ENCODE data around the gene CDH13. TPM values are rescaled to one million over a fixed set of nuclear protein-coding genes. Genes with fewer than 3 reads are reported as not detected.
"Not testable (repeated sequence)": the region's sequence is repeated elsewhere in the genome, so short reads cannot be mapped to it uniquely, and the experiment has no call there.

CDH13 gene
- total RNA-seq, 2 experiments from 2014 or later: not detected

GRCh38 chr16:82900559-82900958, 273.8 kb downstream of the CDH13 start:
- intact Hi-C loops (cut with DNase I, micrococcal nuclease): no loop called here
- H3K27me3 Mint-ChIP-seq: no peaks in the 10 kb centered on the region
- no peaks in the 10 kb centered on the region for H3K36me3 Mint-ChIP-seq (ENCODE audit: low read depth)
- H3K4me1 Mint-ChIP-seq: no peaks in the 10 kb centered on the region
- DNase-seq: no peak
- POLR2A ChIA-PET: no interaction called here
- CTCF ChIA-PET: no interaction called here
- no peak for ATAC-seq
- H3K9me3 Mint-ChIP-seq (ENCODE audit: low read depth): no peaks in the 10 kb centered on the region
- H3K4me3 Mint-ChIP-seq: no peak overlapping the region
- H3K27ac Mint-ChIP-seq: no peak overlapping the region

- intact Hi-C loops (cut with DNase I, micrococcal nuclease): no loop called here
- Mint-ChIP-seq H3K27me3 (peaks cover under 1% of the 10 kb centered on the region), H3K4me3 (no peak overlapping the region), H3K27ac (no peak overlapping the region), H3K36me3 (ENCODE audit: low read depth) (no peaks in the 10 kb centered on the region), H3K9me3 (ENCODE audit: low read depth) (no peaks in the 10 kb centered on the region), H3K4me1 (no peaks in the 10 kb centered on the region)
- ChIA-PET POLR2A (no interaction called here), CTCF (no interaction called here)
- DNase-seq (no peak), ATAC-seq (no peak)
Measured at GRCh38 chr16:82911925-82912324, 285.2 kb downstream of the CDH13 start.

DNA sequence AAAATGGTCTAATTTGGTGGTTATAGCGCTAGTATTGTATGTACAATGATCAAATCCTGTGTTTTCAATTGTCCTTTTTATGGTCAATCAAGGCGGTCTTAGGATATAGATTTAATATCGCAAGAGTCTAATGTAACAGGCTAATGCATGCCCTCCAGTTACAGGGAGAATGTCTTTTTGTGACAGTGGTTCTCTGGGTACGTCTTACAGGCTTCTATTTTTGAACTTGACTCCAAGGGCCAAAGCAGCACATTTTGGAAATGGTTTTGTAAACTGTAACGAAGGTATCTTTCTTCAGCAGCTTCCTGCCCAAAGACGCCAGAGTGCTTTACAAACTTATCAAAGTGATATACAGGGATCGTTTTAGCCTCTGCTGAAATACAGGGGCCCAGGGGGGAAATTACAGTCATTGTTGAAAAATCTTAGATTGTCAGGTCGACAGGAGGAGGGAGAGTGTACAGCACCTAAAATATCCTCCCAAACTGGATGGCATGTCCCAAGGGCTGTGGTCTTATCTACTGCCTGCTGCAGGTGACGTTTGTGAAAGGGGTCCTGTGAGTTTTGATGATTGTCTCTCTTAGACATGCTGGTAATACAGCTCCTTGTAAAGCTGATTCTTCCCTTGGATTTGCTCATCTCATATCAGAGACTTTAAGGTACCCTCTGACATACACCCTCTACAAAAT, 288.5 kb downstream of the CDH13 start:
- intact Hi-C loops (cut with DNase I, micrococcal nuclease): no loop called here
- ChIA-PET POLR2A (no interaction called here), CTCF (no interaction called here)
- DNase-seq: no peak
- Mint-ChIP-seq H3K27ac (no peak overlapping the region), H3K27me3 (peaks cover 5% of the 10 kb centered on the region), H3K9me3 (ENCODE audit: low read depth) (no peaks in the 10 kb centered on the region), H3K36me3 (ENCODE audit: low read depth) (no peaks in the 10 kb centered on the region), H3K4me1 (no peaks in the 10 kb centered on the region), H3K4me3 (no peak overlapping the region)
- no peak for ATAC-seq

- no peaks in the 10 kb centered on the region for H3K9me3 Mint-ChIP-seq (ENCODE audit: low read depth)
- intact Hi-C loops (cut with DNase I, micrococcal nuclease): no loop called here
- ChIA-PET CTCF (no interaction called here), POLR2A (no interaction called here)
- no peak overlapping the region for H3K27ac Mint-ChIP-seq
- peaks cover 5% of the 10 kb centered on the region for H3K27me3 Mint-ChIP-seq
- DNase-seq: no peak
- H3K4me1 Mint-ChIP-seq: no peaks in the 10 kb centered on the region
- no peaks in the 10 kb centered on the region for H3K36me3 Mint-ChIP-seq (ENCODE audit: low read depth)
- ATAC-seq: no peak
- H3K4me3 Mint-ChIP-seq: no peak overlapping the region
Measured at GRCh38 chr16:82917886-82918595, 291.3 kb downstream of the CDH13 start.

- ATAC-seq (no peak), DNase-seq (peak; percentile 4)
- no peaks in the 10 kb centered on the region for H3K36me3 Mint-ChIP-seq (ENCODE audit: low read depth)
- POLR2A ChIA-PET: no interaction called here
- no peak overlapping the region for H3K27ac Mint-ChIP-seq
- CTCF ChIA-PET: interaction anchor here (0.6 kb wide), 1 partner anchor 126 kb away, joined by 3 read pairs; no protein-coding TSS in a partner anchor
- H3K4me3 Mint-ChIP-seq: no peak overlapping the region
- peaks cover 3% of the 10 kb centered on the region for H3K4me1 Mint-ChIP-seq
- no peaks in the 10 kb centered on the region for H3K9me3 Mint-ChIP-seq (ENCODE audit: low read depth)
- peaks cover 3% of the 10 kb centered on the region for H3K27me3 Mint-ChIP-seq
- intact Hi-C loops (cut with DNase I, micrococcal nuclease): no loop called here
Measured at GRCh38 chr16:82924075-82924854, 297.5 kb downstream of the CDH13 start.

DNA sequence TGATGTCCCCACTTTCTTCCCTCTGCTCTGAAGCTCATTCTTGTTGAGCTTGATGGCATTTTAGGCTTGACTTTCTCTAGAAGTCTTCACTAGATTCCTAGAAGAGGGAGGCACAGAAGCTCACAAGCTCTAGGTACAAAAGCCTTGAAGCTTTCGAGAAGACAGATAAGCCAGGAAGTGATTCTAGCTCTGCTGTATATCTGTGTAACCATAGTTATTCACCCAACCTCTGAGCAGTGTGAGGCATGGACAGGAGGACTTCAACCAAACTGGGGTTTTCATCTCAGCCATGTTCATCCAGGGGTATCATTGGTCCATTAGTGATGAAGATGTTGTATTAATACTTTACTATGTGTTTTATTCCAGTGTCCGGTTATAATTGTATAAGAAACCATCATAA, 299.7 kb downstream of the CDH13 start:
- no peaks in the 10 kb centered on the region for H3K9me3 Mint-ChIP-seq (ENCODE audit: low read depth)
- CTCF ChIA-PET: interaction anchor here (0.6 kb wide), 1 partner anchor 286 kb away, joined by 3 read pairs; no protein-coding TSS in a partner anchor
- POLR2A ChIA-PET: no interaction called here
- no peak for ATAC-seq
- H3K27ac Mint-ChIP-seq: no peak overlapping the region
- peaks cover 3% of the 10 kb centered on the region for H3K4me1 Mint-ChIP-seq
- no peaks in the 10 kb centered on the region for H3K36me3 Mint-ChIP-seq (ENCODE audit: low read depth)
- intact Hi-C loops (cut with DNase I, micrococcal nuclease): no loop called here
- no peak for DNase-seq
- H3K27me3 Mint-ChIP-seq: peaks cover 3% of the 10 kb centered on the region
- H3K4me3 Mint-ChIP-seq: no peak overlapping the region

- H3K4me1 Mint-ChIP-seq; H3K36me3 Mint-ChIP-seq (ENCODE audit: low read depth); H3K9me3 Mint-ChIP-seq (ENCODE audit: low read depth); CTCF ChIA-PET; H3K27ac Mint-ChIP-seq; POLR2A ChIA-PET; ATAC-seq; H3K27me3 Mint-ChIP-seq; H3K4me3 Mint-ChIP-seq; DNase-seq; intact Hi-C loops (cut with DNase I, micrococcal nuclease): not testable (repeated sequence)
Measured at GRCh38 chr16:82933933-82934332, 307.2 kb downstream of the CDH13 start.

DNA sequence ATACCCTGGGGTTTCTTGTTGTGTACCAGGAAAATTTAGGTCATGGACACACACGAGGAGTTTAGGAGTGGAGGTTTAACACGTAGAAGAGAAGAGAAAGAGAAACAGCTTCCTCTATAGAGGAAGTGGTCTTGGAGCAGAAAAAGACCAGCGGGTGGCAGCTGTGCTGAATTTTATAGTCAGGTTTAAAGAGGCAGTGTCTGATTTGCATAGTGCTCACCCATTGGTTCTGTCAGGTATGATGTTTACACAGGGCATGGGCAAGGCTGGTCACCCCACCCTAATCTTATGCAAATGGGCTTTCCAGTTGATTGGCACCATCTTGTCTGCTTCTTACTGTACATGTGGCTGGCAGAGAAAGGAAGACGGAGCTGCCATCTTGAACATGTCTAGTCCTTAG, 309.0 kb downstream of the CDH13 start:
- CTCF ChIA-PET: no interaction called here

GRCh38 chr16:82936941-82937551, 310.3 kb downstream of the CDH13 start:
- POLR2A ChIA-PET: no interaction called here
- Mint-ChIP-seq H3K27ac (no peak overlapping the region), H3K9me3 (ENCODE audit: low read depth) (peaks cover 7% of the 10 kb centered on the region), H3K4me1 (no peaks in the 10 kb centered on the region), H3K4me3 (no peak overlapping the region), H3K36me3 (ENCODE audit: low read depth) (no peaks in the 10 kb centered on the region), H3K27me3 (no peaks in the 10 kb centered on the region)
- intact Hi-C loops (cut with DNase I, micrococcal nuclease): loop anchor here in 1 of 2 experiments (5.0 kb wide), 1 partner anchor 50 kb away; no protein-coding TSS in a partner anchor
- ATAC-seq: no peak
- CTCF ChIA-PET: no interaction called here
- no peak for DNase-seq

More for the DNA sequence above, 309.0 kb downstream of the CDH13 start:
- H3K4me3 Mint-ChIP-seq: no peak overlapping the region
- POLR2A ChIA-PET: no interaction called here
- intact Hi-C loops (cut with DNase I, micrococcal nuclease): loop anchor here in 1 of 2 experiments (5.0 kb wide), 1 partner anchor 52 kb away; no protein-coding TSS in a partner anchor
- no peaks in the 10 kb centered on the region for H3K4me1 Mint-ChIP-seq
- DNase-seq: no peak
- no peak for ATAC-seq
- peaks cover 7% of the 10 kb centered on the region for H3K9me3 Mint-ChIP-seq (ENCODE audit: low read depth)
- no peak overlapping the region for H3K27ac Mint-ChIP-seq
- no peaks in the 10 kb centered on the region for H3K27me3 Mint-ChIP-seq
- H3K36me3 Mint-ChIP-seq (ENCODE audit: low read depth): no peaks in the 10 kb centered on the region

- intact Hi-C loops (cut with DNase I, micrococcal nuclease): loop anchor here in 1 of 2 experiments (5.0 kb wide), 1 partner anchor 49 kb away; no protein-coding TSS in a partner anchor
- POLR2A ChIA-PET: no interaction called here
Measured at GRCh38 chr16:82937926-82938520, 311.3 kb downstream of the CDH13 start.

DNA sequence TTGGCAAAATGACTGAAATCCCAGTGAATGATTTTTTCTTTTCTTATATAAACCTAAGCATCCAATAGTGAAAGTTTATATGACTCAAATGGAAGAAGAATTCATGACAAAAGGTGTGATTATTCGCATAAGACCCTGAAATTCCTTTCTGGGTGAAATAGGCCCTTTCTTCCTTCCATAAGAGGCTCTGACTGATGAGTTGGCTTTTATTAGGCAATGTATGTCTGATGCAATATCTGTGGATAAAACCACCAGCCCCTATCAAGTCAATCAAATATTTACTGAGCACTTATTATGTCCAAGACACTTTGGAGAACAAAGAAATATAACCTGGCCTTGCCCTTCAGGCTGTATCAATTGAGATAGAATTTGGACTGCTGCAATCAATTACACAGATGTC, 316.6 kb downstream of the CDH13 start:
- ChIA-PET POLR2A (no interaction called here), CTCF (interaction anchor here (0.6 kb wide), 1 partner anchor 549 kb away, joined by 3 read pairs; no protein-coding TSS in a partner anchor)
- no peaks in the 10 kb centered on the region for H3K36me3 Mint-ChIP-seq (ENCODE audit: low read depth)
- peaks cover 4% of the 10 kb centered on the region for H3K4me1 Mint-ChIP-seq
- intact Hi-C loops (cut with DNase I, micrococcal nuclease): no loop called here
- H3K9me3 Mint-ChIP-seq (ENCODE audit: low read depth): no peaks in the 10 kb centered on the region
- peaks cover 2% of the 10 kb centered on the region for H3K27me3 Mint-ChIP-seq
- H3K4me3 Mint-ChIP-seq: no peak overlapping the region
- DNase-seq: no peak
- H3K27ac Mint-ChIP-seq: no peak overlapping the region
- ATAC-seq: no peak

More at GRCh38 chr16:82937926-82938520, 311.3 kb downstream of the CDH13 start:
- CTCF ChIA-PET: no interaction called here
- Mint-ChIP-seq H3K27ac (no peak overlapping the region), H3K9me3 (ENCODE audit: low read depth) (peaks cover 6% of the 10 kb centered on the region), H3K36me3 (ENCODE audit: low read depth) (no peaks in the 10 kb centered on the region), H3K27me3 (no peaks in the 10 kb centered on the region), H3K4me3 (no peak overlapping the region), H3K4me1 (no peaks in the 10 kb centered on the region)
- ATAC-seq (no peak), DNase-seq (no peak)
